OCI-LY1 (cell line): ENCODE results near the gene PRLHR.

Experiments
- H2AFZ ChIP-seq: fragments of 200-600 bp; sonication (generic), shearing (Covaris generic); 2 replicates; pipeline ENCODE4 v1.6.0; 2014; ENCODE audit warnings: antibody characterized with exemption, mild to moderate bottlenecking, low read length
- H3F3A ChIP-seq: fragments of 200-600 bp; sonication (generic), shearing (Covaris generic); 2 replicates; pipeline ENCODE4 v1.6.0; 2014; ENCODE audit warnings: mild to moderate bottlenecking, antibody characterized with exemption, low read length, moderate library complexity; ENCODE audit not compliant: insufficient read depth
- H3K27ac ChIP-seq: fragments of 200-600 bp; sonication (generic); 2 replicates; pipeline ENCODE4 v1.5.1; 2014; ENCODE audit warnings: low read length, mixed run types, mild to moderate bottlenecking, low read depth; ENCODE audit not compliant: poor library complexity, severe bottlenecking
- H3K27me3 ChIP-seq: fragments of 200-600 bp; sonication (generic); 2 replicates; pipeline ENCODE4 v1.6.0; 2014; ENCODE audit warnings: antibody characterized with exemption, mild to moderate bottlenecking, low read length, moderate library complexity; ENCODE audit not compliant: insufficient read depth
- H3K36me3 ChIP-seq: fragments of 200-600 bp; sonication (generic); 2 replicates; pipeline ENCODE4 v1.6.1; 2014; ENCODE audit warnings: mild to moderate bottlenecking, antibody characterized with exemption, low read length, moderate library complexity, mixed read lengths; ENCODE audit not compliant: insufficient read depth
- H3K4me1 ChIP-seq: fragments of 200-600 bp; sonication (generic); 2 replicates; pipeline ENCODE4 v1.5.1; 2014; ENCODE audit warnings: mild to moderate bottlenecking, low read length, moderate library complexity; ENCODE audit not compliant: insufficient read depth, severe bottlenecking
- H3K4me2 ChIP-seq: fragments of 200-600 bp; sonication (generic), shearing (Covaris generic); 2 replicates; pipeline ENCODE4 v1.6.1; 2014; ENCODE audit warnings: low read length
- H3K4me3 ChIP-seq: fragments of 200-600 bp; sonication (generic); 2 replicates; pipeline ENCODE4 v1.5.1; 2014; ENCODE audit warnings: low read length, low read depth, mild to moderate bottlenecking, mixed read lengths; ENCODE audit not compliant: poor library complexity, severe bottlenecking
- H3K79me2 ChIP-seq: fragments of 200-600 bp; shearing (Covaris generic); 2 replicates; pipeline ENCODE4 v1.6.1; 2016; ENCODE audit warnings: mixed run types, low read length, mixed read lengths; ENCODE audit not compliant: insufficient read depth
- H3K9ac ChIP-seq: fragments of 200-600 bp; sonication (generic), shearing (Covaris generic); 2 replicates; pipeline ENCODE4 v1.6.1; 2014; ENCODE audit warnings: mild to moderate bottlenecking, low read length, mixed read lengths
- H3K9me2 ChIP-seq: fragments of 200-600 bp; sonication (generic), shearing (Covaris generic); 2 replicates; pipeline ENCODE4 v1.6.1; 2014; ENCODE audit warnings: low read depth, mild to moderate bottlenecking, low read length, mixed read lengths
- H3K9me3 ChIP-seq: fragments of 200-600 bp; shearing (Covaris generic); 2 replicates; pipeline ENCODE4 v1.6.1; 2014; ENCODE audit warnings: low read length, mixed read lengths
- H4K20me1 ChIP-seq: fragments of 200-600 bp; sonication (generic), shearing (Covaris generic); 2 replicates; pipeline ENCODE4 v1.6.0; 2016; ENCODE audit warnings: mild to moderate bottlenecking, low read length; ENCODE audit not compliant: insufficient read depth
- CTCF ChIP-seq: fragments of 200-600 bp; sonication (generic), shearing (Covaris generic); IDR thresholded peaks from 2 replicates; pipeline ENCODE4 v1.5.1; 2017; ENCODE audit warnings: mild to moderate bottlenecking, antibody characterized with exemption, low read length, moderate library complexity, mixed read lengths
- EZH2 ChIP-seq: fragments of 200-600 bp; sonication (generic), shearing (Covaris generic); IDR thresholded peaks from 2 replicates; pipeline ENCODE4 v1.8.0; 2017; ENCODE audit warnings: borderline replicate concordance, mixed run types, mild to moderate bottlenecking, antibody characterized with exemption, low read length, moderate library complexity, mixed read lengths

Gene PRLHR

GRCh38 chr10:118564114-118564513 lies 31.3 kb downstream of the PRLHR start:
- Histone ChIP-seq H3F3A (no peaks in the 10 kb centered on the region), H3K27ac (no peak overlapping the region), H3K27me3 (no peaks in the 10 kb centered on the region), H3K79me2 (no peaks in the 10 kb centered on the region), H3K9me2 (no peaks in the 10 kb centered on the region), H3K4me1 (no peaks in the 10 kb centered on the region), H4K20me1 (no peaks in the 10 kb centered on the region), H3K9ac (no peak overlapping the region), H3K4me3 (no peak overlapping the region), H3K4me2 (no peak overlapping the region), H2AFZ (no peak overlapping the region), H3K36me3 (no peaks in the 10 kb centered on the region), H3K9me3 (no peaks in the 10 kb centered on the region)
- no peak for TF ChIP-seq EZH2
- no peak for TF ChIP-seq CTCF

DNA sequence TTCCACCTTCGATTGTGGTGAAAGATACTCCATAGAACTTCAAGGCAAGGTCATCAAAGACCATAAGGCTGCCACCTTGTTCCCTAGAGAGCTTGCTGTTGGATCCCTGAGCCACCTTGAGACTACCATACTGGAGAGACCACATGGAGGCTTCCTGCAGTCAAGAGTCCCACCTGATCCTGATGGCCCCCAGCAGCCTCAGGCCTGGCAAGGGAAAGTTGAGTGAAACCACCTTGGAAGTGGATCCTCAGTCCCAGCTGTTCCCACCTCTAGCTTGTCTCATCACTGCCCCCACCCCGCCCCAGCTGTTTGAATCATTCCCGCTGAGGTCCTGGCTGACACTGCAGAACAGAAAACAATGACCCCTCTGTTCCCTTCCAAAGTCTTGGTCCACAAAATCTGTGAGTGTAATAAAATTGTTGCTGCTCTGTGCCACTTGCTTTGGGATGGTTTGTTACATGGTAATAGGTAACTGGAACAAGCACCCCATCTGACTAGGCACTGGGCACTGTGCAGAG lies 32.0 kb downstream of the PRLHR start:
- H2AFZ ChIP-seq: no peak overlapping the region
- H3F3A ChIP-seq: no peaks in the 10 kb centered on the region
- no peaks in the 10 kb centered on the region for H3K4me1 ChIP-seq
- no peaks in the 10 kb centered on the region for H3K36me3 ChIP-seq
- H4K20me1 ChIP-seq: no peaks in the 10 kb centered on the region
- H3K27ac ChIP-seq: no peak overlapping the region
- no peak overlapping the region for H3K4me3 ChIP-seq
- no peak overlapping the region for H3K9ac ChIP-seq
- no peaks in the 10 kb centered on the region for H3K27me3 ChIP-seq
- no peaks in the 10 kb centered on the region for H3K9me2 ChIP-seq
- H3K9me3 ChIP-seq: no peaks in the 10 kb centered on the region
- TF ChIP-seq CTCF: no peak
- TF ChIP-seq EZH2: no peak
- H3K4me2 ChIP-seq: no peak overlapping the region
- H3K79me2 ChIP-seq: no peaks in the 10 kb centered on the region

GRCh38 chr10:118562851-118563250 lies 32.6 kb downstream of the PRLHR start:
- H3K4me3 ChIP-seq: no peak overlapping the region
- TF ChIP-seq EZH2 (no peak), CTCF (no peak)
- no peaks in the 10 kb centered on the region for H3F3A ChIP-seq
- no peaks in the 10 kb centered on the region for H3K9me2 ChIP-seq
- H4K20me1 ChIP-seq: no peaks in the 10 kb centered on the region
- H3K9me3 ChIP-seq: no peaks in the 10 kb centered on the region
- H3K9ac ChIP-seq: no peak overlapping the region
- H3K79me2 ChIP-seq: no peaks in the 10 kb centered on the region
- no peaks in the 10 kb centered on the region for H3K27me3 ChIP-seq
- H3K36me3 ChIP-seq: no peaks in the 10 kb centered on the region
- no peak overlapping the region for H3K27ac ChIP-seq
- no peak overlapping the region for H2AFZ ChIP-seq
- H3K4me2 ChIP-seq: no peak overlapping the region
- no peaks in the 10 kb centered on the region for H3K4me1 ChIP-seq
